Gastroesophageal sphincter (tissue), 3 donors: ENCODE data around the gene TNNT2.

Source experiments
- CTCF ChIP-seq, 4 experiments: fragments of 200-600 bp in 2 of 4; fragments of 450-650 bp in 2 of 4; sonication (generic) in 1 of 4; IDR thresholded peaks; one replicate each; pipeline ENCODE4 v1.5.1; 2017 to 2019; ENCODE audit warnings: antibody characterized with exemption in 4 of 4, mild to moderate bottlenecking in 2 of 4, moderate library complexity in 2 of 4
- EP300 ChIP-seq: sonication (generic); formaldehyde crosslinking; IDR thresholded peaks from one replicate; pipeline ENCODE4 v1.6.1; 2017; ENCODE audit warnings: antibody characterized with exemption, mild to moderate bottlenecking
- POLR2A ChIP-seq, 2 donors: fragments of 450-650 bp; IDR thresholded peaks; one replicate each; pipeline ENCODE4 v1.6.1; 2017; ENCODE audit warnings: antibody characterized with exemption in 2 of 2, mild to moderate bottlenecking in 2 of 2, moderate library complexity in 1 of 2

- TF ChIP-seq CTCF (IDR thresholded peaks at IDR 0.05) (no peak), EP300 (no peak), POLR2A (IDR thresholded peaks at IDR 0.05) (no peak)
Measured at GRCh38 chr1:201353186-201353940, 24.1 kb downstream of the TNNT2 start.
